ENCODE data around the gene PASK.

PASK gene

GRCh38 chr2:241074901-241075540, 74.3 kb downstream of the PASK start:
- DNase-seq, result no peak

- DNase-seq, result no peak
Measured at GRCh38 chr2:241074065-241074818, 75.0 kb downstream of the PASK start.

- no peak for DNase-seq
Measured at GRCh38 chr2:241073166-241074064, 75.9 kb downstream of the PASK start.

- DNase-seq, result no peak
Measured at GRCh38 chr2:241072553-241073165, 76.6 kb downstream of the PASK start.

GRCh38 chr2:241072151-241072550, 77.1 kb downstream of the PASK start:
- DNase-seq, result no peak

- DNase-seq, result no peak
Measured at GRCh38 chr2:241071677-241072111, 77.6 kb downstream of the PASK start.

GRCh38 chr2:241070811-241071676, 78.2 kb downstream of the PASK start:
- no peak for DNase-seq

GRCh38 chr2:241070361-241070760, 78.9 kb downstream of the PASK start:
- DNase-seq, result no peak

GRCh38 chr2:241069821-241070281, 79.4 kb downstream of the PASK start:
- no peak for DNase-seq

- no peak for DNase-seq
Measured at GRCh38 chr2:241068942-241069810, 80.1 kb downstream of the PASK start.

GRCh38 chr2:241068136-241068941, 80.9 kb downstream of the PASK start:
- no peak for DNase-seq

- DNase-seq, result no peak
Measured at GRCh38 chr2:241067501-241068135, 81.7 kb downstream of the PASK start.

- no peak for DNase-seq
Measured at GRCh38 chr2:241066893-241067341, 82.4 kb downstream of the PASK start.

GRCh38 chr2:241066171-241066892, 82.9 kb downstream of the PASK start:
- no peak for DNase-seq

- no peak for DNase-seq
Measured at GRCh38 chr2:241065355-241065803, 83.9 kb downstream of the PASK start.

GRCh38 chr2:241064802-241065354, 84.4 kb downstream of the PASK start:
- DNase-seq, result no peak

GRCh38 chr2:241064008-241064801, 85.1 kb downstream of the PASK start:
- no peak for DNase-seq

Data from NK-92 treated with Interleukin-12 subunit alpha and Interleukin-12 subunit beta, amount 100 ng/mL, for 24 hours (cell line).